Upper lobe of left lung (tissue), 4 donors: ENCODE measurements around the gene PLS1.

Experiments used
- CTCF ChIP-seq, 6 experiments: fragments of 450-650 bp in 4 of 6; fragments of 200-600 bp in 2 of 6; sonication (generic) in 2 of 6; IDR thresholded peaks; one replicate each; pipeline ENCODE4 v1.5.1; 2016 to 2019; ENCODE audit warnings: antibody characterized with exemption in 6 of 6
- EP300 ChIP-seq, 4 donors: sonication (generic); formaldehyde crosslinking; IDR thresholded peaks; one replicate each; pipeline ENCODE4 v1.5.1; 2017; ENCODE audit warnings: antibody characterized with exemption in 4 of 4, control low read depth in 2 of 4
- POLR2A ChIP-seq, 4 donors: fragments of 450-650 bp; IDR thresholded peaks; one replicate each; pipeline ENCODE4 v1.5.1; 2016 to 2017; ENCODE audit warnings: antibody characterized with exemption in 4 of 4, mild to moderate bottlenecking in 2 of 4
- POLR2AphosphoS5 ChIP-seq, 2 donors: sonication (generic); formaldehyde crosslinking; IDR thresholded peaks; one replicate each; pipeline ENCODE4 v1.5.1; 2017; ENCODE audit warnings: antibody characterized with exemption in 2 of 2

GRCh38 chr3:142660383-142660782 lies 64.2 kb downstream of the PLS1 start:
- TF ChIP-seq EP300 (IDR thresholded peaks at IDR 0.05) = no peak
- no peak for TF ChIP-seq CTCF (IDR thresholded peaks at IDR 0.05)
- no peak for TF ChIP-seq POLR2AphosphoS5 (IDR thresholded peaks at IDR 0.05)
- TF ChIP-seq POLR2A (IDR thresholded peaks at IDR 0.05) = no peak
